Body of pancreas (tissue), 4 donors: ENCODE data around the gene VMP1.

ENCODE experiments used
- POLR2A ChIP-seq, 3 donors: fragments of 450-650 bp; IDR thresholded peaks; one replicate each; pipeline ENCODE4 v1.6.1; 2016; ENCODE audit warnings: antibody characterized with exemption in 3 of 3, mild to moderate bottlenecking in 2 of 3
- TF ChIP-seq, protein P1 (sequence below), 7 experiments: fragments of 450-650 bp in 4 of 7; fragments of 200-600 bp in 3 of 7; sonication (generic) in 3 of 7; IDR thresholded peaks; one replicate each; pipeline ENCODE4 v1.5.1; 2016 to 2019; ENCODE audit warnings: antibody characterized with exemption in 7 of 7

GRCh38 chr17:59743842-59744241, 36.4 kb downstream of the VMP1 start:
- TF ChIP-seq, protein P1, sequence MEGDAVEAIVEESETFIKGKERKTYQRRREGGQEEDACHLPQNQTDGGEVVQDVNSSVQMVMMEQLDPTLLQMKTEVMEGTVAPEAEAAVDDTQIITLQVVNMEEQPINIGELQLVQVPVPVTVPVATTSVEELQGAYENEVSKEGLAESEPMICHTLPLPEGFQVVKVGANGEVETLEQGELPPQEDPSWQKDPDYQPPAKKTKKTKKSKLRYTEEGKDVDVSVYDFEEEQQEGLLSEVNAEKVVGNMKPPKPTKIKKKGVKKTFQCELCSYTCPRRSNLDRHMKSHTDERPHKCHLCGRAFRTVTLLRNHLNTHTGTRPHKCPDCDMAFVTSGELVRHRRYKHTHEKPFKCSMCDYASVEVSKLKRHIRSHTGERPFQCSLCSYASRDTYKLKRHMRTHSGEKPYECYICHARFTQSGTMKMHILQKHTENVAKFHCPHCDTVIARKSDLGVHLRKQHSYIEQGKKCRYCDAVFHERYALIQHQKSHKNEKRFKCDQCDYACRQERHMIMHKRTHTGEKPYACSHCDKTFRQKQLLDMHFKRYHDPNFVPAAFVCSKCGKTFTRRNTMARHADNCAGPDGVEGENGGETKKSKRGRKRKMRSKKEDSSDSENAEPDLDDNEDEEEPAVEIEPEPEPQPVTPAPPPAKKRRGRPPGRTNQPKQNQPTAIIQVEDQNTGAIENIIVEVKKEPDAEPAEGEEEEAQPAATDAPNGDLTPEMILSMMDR (IDR thresholded peaks at IDR 0.05): no peak
- TF ChIP-seq POLR2A (IDR thresholded peaks at IDR 0.05): no peak
